ENCODE measurements around the gene ATP1B2. TPM values are rescaled to one million over a fixed set of nuclear protein-coding genes. Genes with fewer than 3 reads are reported as not detected.

ATP1B2 gene, protein sequence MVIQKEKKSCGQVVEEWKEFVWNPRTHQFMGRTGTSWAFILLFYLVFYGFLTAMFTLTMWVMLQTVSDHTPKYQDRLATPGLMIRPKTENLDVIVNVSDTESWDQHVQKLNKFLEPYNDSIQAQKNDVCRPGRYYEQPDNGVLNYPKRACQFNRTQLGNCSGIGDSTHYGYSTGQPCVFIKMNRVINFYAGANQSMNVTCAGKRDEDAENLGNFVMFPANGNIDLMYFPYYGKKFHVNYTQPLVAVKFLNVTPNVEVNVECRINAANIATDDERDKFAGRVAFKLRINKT
- 10.4 TPM for total RNA-seq (ENCODE audit: unreplicated experiment)
- long read RNA-seq, partial matches to known transcripts, result 1 of 1 reads
- long read RNA-seq, other reads (novel, unspliced or antisense), result 0 of 1 reads

- H3K27me3 Mint-ChIP-seq (ENCODE audit: unreplicated experiment), result peaks cover 24% of the 10 kb centered on the region
- TF ChIP-seq, protein P1, sequence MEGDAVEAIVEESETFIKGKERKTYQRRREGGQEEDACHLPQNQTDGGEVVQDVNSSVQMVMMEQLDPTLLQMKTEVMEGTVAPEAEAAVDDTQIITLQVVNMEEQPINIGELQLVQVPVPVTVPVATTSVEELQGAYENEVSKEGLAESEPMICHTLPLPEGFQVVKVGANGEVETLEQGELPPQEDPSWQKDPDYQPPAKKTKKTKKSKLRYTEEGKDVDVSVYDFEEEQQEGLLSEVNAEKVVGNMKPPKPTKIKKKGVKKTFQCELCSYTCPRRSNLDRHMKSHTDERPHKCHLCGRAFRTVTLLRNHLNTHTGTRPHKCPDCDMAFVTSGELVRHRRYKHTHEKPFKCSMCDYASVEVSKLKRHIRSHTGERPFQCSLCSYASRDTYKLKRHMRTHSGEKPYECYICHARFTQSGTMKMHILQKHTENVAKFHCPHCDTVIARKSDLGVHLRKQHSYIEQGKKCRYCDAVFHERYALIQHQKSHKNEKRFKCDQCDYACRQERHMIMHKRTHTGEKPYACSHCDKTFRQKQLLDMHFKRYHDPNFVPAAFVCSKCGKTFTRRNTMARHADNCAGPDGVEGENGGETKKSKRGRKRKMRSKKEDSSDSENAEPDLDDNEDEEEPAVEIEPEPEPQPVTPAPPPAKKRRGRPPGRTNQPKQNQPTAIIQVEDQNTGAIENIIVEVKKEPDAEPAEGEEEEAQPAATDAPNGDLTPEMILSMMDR (IDR thresholded peaks at IDR 0.05; ENCODE audit: unreplicated experiment), result no peak
Observed at GRCh38 chr17:7650509-7651096, at the start of gene ATP1B2. Gene ATP1B2, plus strand, starts transcription at chr17:7650926. Its CDS starts 593 bp downstream, at chr17:7651519.

GRCh38 chr17:7606280-7606679, 44.4 kb upstream of the ATP1B2 start:
- Mint-ChIP-seq H3K27me3 (ENCODE audit: unreplicated experiment) (no peaks in the 10 kb centered on the region), H3K4me1 (ENCODE audit: unreplicated experiment) (peaks cover 3% of the 10 kb centered on the region), H3K9me3 (ENCODE audit: unreplicated experiment) (no peaks in the 10 kb centered on the region), H3K36me3 (ENCODE audit: low read depth, unreplicated experiment) (peaks cover 29% of the 10 kb centered on the region), H3K27ac (ENCODE audit: unreplicated experiment) (no peak overlapping the region), H3K4me3 (ENCODE audit: unreplicated experiment) (no peak overlapping the region)
- no peak for DNase-seq (ENCODE audit: low spot score)
- TF ChIP-seq, protein P1 (IDR thresholded peaks at IDR 0.05; ENCODE audit: unreplicated experiment), result no peak

More at GRCh38 chr17:7650509-7651096, at the start of gene ATP1B2:
- H3K9me3 Mint-ChIP-seq (ENCODE audit: unreplicated experiment), result no peaks in the 10 kb centered on the region
- H3K4me1 Mint-ChIP-seq (ENCODE audit: unreplicated experiment), result peaks cover 26% of the 10 kb centered on the region
- peak within 1 kb of the TSS; percentile 1 for H3K27ac Mint-ChIP-seq (ENCODE audit: unreplicated experiment)
- DNase-seq (ENCODE audit: low spot score), result peak; percentile 64
- peaks cover 18% of the 10 kb centered on the region for H3K36me3 Mint-ChIP-seq (ENCODE audit: low read depth, unreplicated experiment)
- H3K4me3 Mint-ChIP-seq (ENCODE audit: unreplicated experiment), result peak within 1 kb of the TSS; percentile 88

DNA sequence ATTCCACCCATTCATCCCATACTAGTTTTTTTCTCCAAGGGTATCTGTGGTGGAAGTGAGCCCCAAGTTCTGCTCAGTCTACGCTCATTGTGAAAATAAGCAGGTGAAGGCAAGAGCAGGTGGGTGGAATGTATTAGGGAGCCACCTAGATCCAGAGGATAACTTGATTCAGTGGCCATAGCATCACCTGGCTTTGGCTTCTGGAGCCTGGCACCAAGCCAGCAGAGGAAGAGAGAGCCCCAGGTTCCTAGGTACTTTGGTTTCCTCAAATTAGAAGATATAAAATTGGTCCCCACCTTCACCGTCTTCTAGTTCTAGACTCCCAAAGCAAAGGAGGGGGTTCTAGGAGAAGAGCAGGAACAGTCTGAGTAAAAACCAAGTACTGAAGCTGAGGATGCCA, 40.1 kb upstream of the ATP1B2 start:
- no peak overlapping the region for H3K4me3 Mint-ChIP-seq (ENCODE audit: unreplicated experiment)
- no peaks in the 10 kb centered on the region for H3K27me3 Mint-ChIP-seq (ENCODE audit: unreplicated experiment)
- H3K36me3 Mint-ChIP-seq (ENCODE audit: low read depth, unreplicated experiment), result peaks cover 8% of the 10 kb centered on the region
- DNase-seq (ENCODE audit: low spot score), result no peak
- peaks cover 24% of the 10 kb centered on the region for H3K4me1 Mint-ChIP-seq (ENCODE audit: unreplicated experiment)
- H3K27ac Mint-ChIP-seq (ENCODE audit: unreplicated experiment), result no peak overlapping the region
- TF ChIP-seq, protein P1 (IDR thresholded peaks at IDR 0.05; ENCODE audit: unreplicated experiment), result no peak
- H3K9me3 Mint-ChIP-seq (ENCODE audit: unreplicated experiment), result no peaks in the 10 kb centered on the region

- TF ChIP-seq, protein P1 (IDR thresholded peaks at IDR 0.05; ENCODE audit: unreplicated experiment), result no peak
- no peak overlapping the region for H3K27ac Mint-ChIP-seq (ENCODE audit: unreplicated experiment)
- H3K36me3 Mint-ChIP-seq (ENCODE audit: low read depth, unreplicated experiment), result peaks cover 4% of the 10 kb centered on the region
- H3K9me3 Mint-ChIP-seq (ENCODE audit: unreplicated experiment), result no peaks in the 10 kb centered on the region
- H3K4me3 Mint-ChIP-seq (ENCODE audit: unreplicated experiment), result peak overlapping the region; percentile 43
- peaks cover 24% of the 10 kb centered on the region for H3K4me1 Mint-ChIP-seq (ENCODE audit: unreplicated experiment)
- no peaks in the 10 kb centered on the region for H3K27me3 Mint-ChIP-seq (ENCODE audit: unreplicated experiment)
- DNase-seq (ENCODE audit: low spot score), result no peak
Observed at GRCh38 chr17:7611635-7612293, 39.0 kb upstream of the ATP1B2 start.

All from endothelial cell (in vitro differentiated cells).